Uterus (tissue), 4 donors: ENCODE results near the gene FLT1. TPM values are rescaled to one million over a fixed set of nuclear protein-coding genes. Genes with fewer than 3 reads are reported as not detected.

Source experiments
- DNase-seq, 2 donors: peaks; one replicate each; pipeline ENCODE4 v3.0.0-alpha.2; 2019 to 2020
- H3K27ac ChIP-seq, 2 donors: fragments of 200-600 bp; sonication (generic); 1 replicate in 1 of 2; 2 replicates in 1 of 2; pipeline ENCODE4 v1.5.1; 2016 to 2018
- H3K27me3 ChIP-seq, 2 donors: fragments of 200-600 bp; sonication (generic); one replicate each; pipeline ENCODE4 v1.5.1; 2018 to 2019; ENCODE audit warnings: control low read depth in 1 of 2
- H3K36me3 ChIP-seq, 2 donors: fragments of 200-600 bp; sonication (generic); one replicate each; pipeline ENCODE4 v1.5.1; 2019; ENCODE audit warnings: control low read depth in 1 of 2
- H3K4me1 ChIP-seq, 2 donors: fragments of 200-600 bp; sonication (generic); one replicate each; pipeline ENCODE4 v1.5.1; 2018 to 2019; ENCODE audit warnings: control low read depth in 1 of 2
- H3K4me3 ChIP-seq, 2 donors: fragments of 200-600 bp; sonication (generic); 1 replicate in 1 of 2; 2 replicates in 1 of 2; pipeline ENCODE4 v1.5.1; 2018 to 2019; ENCODE audit warnings: mild to moderate bottlenecking in 1 of 2
- H3K9me3 ChIP-seq, 2 donors: fragments of 200-600 bp; sonication (generic); one replicate each; pipeline ENCODE4 v1.5.1; 2019; ENCODE audit warnings: control low read depth in 1 of 2
- POLR2A ChIP-seq, 2 donors: fragments of 450-650 bp; IDR thresholded peaks; one replicate each; pipeline ENCODE4 v1.6.1; 2016; ENCODE audit warnings: antibody characterized with exemption in 2 of 2, mild to moderate bottlenecking in 1 of 2, moderate library complexity in 1 of 2
- intact Hi-C: fragments of 100-400 bp; cut with DNase I; formaldehyde crosslinking; loops from one replicate; pipeline ENCODE4 v1.15.1; 2023; ENCODE audit warnings: low total_unique reads
- total RNA-seq, 4 donors: library from RNA; depleted of rRNA in 3 of 4; stranded (reverse); fragments of >200 nt in 3 of 4; gene quantifications; one replicate each; pipeline versions ENCODE4 v1.1.0 to v1.2.4, GENCODE V29; 2014 to 2023
- TF ChIP-seq, protein P1 (sequence below), 4 experiments: fragments of 200-600 bp in 2 of 4; fragments of 450-650 bp in 2 of 4; sonication (generic) in 2 of 4; IDR thresholded peaks; one replicate each; pipeline ENCODE4 v1.5.1; 2016 to 2019; ENCODE audit warnings: antibody characterized with exemption in 4 of 4, mild to moderate bottlenecking in 2 of 4, moderate library complexity in 1 of 4
- donor health status: DM: yes; HTN: yes; CAD: no.

The FLT1 gene
- total RNA-seq, 4 donors from 2014 or later: 53.2 to 95.3 (median 62.0) TPM

DNA sequence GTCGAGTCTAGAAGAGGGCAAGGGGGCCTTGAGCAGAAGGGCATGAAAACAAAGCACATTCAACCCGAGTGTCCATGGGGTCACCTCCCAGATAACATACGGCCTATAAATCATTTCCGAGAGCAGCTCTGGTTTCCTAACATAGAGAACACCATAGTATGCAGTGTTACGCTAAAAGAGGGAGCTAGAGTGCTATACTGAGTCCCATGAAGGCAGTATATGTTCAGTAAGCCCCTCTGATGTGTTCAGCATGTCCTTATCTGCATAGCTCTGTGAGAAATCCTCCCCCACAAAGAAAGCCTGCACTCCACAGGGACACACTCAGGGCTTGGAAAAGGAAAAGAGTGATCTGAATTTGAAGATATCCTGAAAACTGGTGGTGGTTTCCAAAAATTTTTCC lies 175.4 kb downstream of the FLT1 start:
- Histone ChIP-seq H3K4me1 (no peaks in the 10 kb centered on the region), H3K4me3 (no peak overlapping the region), H3K36me3 (no peaks in the 10 kb centered on the region), H3K9me3 (no peaks in the 10 kb centered on the region), H3K27me3 (no peaks in the 10 kb centered on the region), H3K27ac (no peak overlapping the region)
- DNase-seq: no peak
- TF ChIP-seq, protein P1, sequence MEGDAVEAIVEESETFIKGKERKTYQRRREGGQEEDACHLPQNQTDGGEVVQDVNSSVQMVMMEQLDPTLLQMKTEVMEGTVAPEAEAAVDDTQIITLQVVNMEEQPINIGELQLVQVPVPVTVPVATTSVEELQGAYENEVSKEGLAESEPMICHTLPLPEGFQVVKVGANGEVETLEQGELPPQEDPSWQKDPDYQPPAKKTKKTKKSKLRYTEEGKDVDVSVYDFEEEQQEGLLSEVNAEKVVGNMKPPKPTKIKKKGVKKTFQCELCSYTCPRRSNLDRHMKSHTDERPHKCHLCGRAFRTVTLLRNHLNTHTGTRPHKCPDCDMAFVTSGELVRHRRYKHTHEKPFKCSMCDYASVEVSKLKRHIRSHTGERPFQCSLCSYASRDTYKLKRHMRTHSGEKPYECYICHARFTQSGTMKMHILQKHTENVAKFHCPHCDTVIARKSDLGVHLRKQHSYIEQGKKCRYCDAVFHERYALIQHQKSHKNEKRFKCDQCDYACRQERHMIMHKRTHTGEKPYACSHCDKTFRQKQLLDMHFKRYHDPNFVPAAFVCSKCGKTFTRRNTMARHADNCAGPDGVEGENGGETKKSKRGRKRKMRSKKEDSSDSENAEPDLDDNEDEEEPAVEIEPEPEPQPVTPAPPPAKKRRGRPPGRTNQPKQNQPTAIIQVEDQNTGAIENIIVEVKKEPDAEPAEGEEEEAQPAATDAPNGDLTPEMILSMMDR (IDR thresholded peaks at IDR 0.05): no peak
- no peak for TF ChIP-seq POLR2A (IDR thresholded peaks at IDR 0.05)
- intact Hi-C loops: no loop called here

DNA sequence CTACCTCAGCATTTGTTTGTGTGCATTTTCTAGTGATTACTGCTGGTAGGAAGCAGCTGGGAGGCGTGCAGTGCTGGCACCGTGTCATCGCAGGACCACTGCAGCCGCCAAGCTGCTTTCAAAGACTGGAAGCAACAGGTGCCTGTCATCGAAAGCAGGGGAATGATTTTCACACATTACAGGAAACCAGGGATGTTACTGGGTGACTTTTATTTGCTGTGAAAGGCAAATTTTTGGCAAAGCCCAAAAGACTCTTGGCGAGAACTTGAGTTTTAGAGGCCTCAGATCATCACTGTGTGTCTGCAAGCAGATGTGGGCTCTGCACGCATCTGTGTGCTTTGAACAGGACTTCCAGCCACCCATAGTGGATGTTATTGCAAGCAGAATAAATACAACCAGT lies 176.4 kb downstream of the FLT1 start:
- no peaks in the 10 kb centered on the region for H3K9me3 ChIP-seq
- DNase-seq: no peak
- intact Hi-C loops: no loop called here
- H3K27ac ChIP-seq: no peak overlapping the region
- no peaks in the 10 kb centered on the region for H3K4me1 ChIP-seq
- H3K4me3 ChIP-seq: no peak overlapping the region
- H3K36me3 ChIP-seq: no peaks in the 10 kb centered on the region
- no peak for TF ChIP-seq POLR2A (IDR thresholded peaks at IDR 0.05)
- TF ChIP-seq, protein P1 (IDR thresholded peaks at IDR 0.05): no peak
- H3K27me3 ChIP-seq: no peaks in the 10 kb centered on the region

DNA sequence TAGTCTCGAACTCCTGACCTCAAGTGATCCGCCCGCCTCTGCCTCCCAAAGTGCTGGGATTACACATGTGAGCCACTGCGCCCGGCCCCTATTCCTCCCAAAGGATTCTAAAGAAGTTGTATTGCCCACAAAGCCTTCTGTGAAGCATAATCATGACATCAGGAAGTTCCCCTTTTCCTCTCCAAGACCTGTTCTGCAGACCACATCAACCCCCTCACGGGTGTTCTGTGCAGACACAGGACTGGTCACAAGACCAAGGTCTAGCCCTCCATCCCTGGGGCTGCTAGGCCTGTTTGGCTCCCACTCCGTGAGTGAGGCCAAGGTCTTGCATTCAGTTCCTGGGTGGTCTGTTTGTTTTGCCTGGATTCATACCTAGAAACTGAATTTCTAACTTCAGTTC lies 178.1 kb downstream of the FLT1 start:
- H3K36me3 ChIP-seq: no peaks in the 10 kb centered on the region
- intact Hi-C loops: no loop called here
- no peak for DNase-seq
- no peaks in the 10 kb centered on the region for H3K27me3 ChIP-seq
- no peak overlapping the region for H3K27ac ChIP-seq
- no peak for TF ChIP-seq POLR2A (IDR thresholded peaks at IDR 0.05)
- TF ChIP-seq, protein P1 (IDR thresholded peaks at IDR 0.05): no peak
- no peak overlapping the region for H3K4me3 ChIP-seq
- H3K4me1 ChIP-seq: no peaks in the 10 kb centered on the region
- H3K9me3 ChIP-seq: no peaks in the 10 kb centered on the region

DNA sequence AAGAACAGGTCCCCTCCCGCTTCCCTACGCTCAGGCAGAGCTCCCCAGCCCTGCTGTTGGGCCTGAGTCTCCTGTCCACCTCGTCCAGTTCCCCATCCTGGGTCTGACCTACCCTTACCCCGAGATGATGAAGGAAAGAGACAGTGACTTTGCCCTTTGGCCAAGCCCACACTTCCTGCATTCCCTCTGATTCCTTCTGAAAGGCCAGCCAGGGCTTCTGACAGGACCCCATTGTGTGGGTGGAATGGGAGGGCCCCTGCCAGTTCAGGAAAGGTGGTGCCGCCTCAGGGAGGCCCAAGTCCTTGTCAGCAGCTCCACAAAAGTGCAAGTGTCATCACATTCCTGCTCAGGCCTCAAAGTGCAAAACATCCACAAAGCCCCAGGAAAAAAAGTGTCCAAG lies 178.8 kb downstream of the FLT1 start:
- Histone ChIP-seq H3K4me3 (no peak overlapping the region), H3K9me3 (no peaks in the 10 kb centered on the region), H3K36me3 (no peaks in the 10 kb centered on the region), H3K27me3 (no peaks in the 10 kb centered on the region), H3K27ac (no peak overlapping the region), H3K4me1 (no peaks in the 10 kb centered on the region)
- DNase-seq: no peak
- TF ChIP-seq POLR2A (IDR thresholded peaks at IDR 0.05): no peak
- TF ChIP-seq, protein P1 (IDR thresholded peaks at IDR 0.05): no peak
- intact Hi-C loops: no loop called here

DNA sequence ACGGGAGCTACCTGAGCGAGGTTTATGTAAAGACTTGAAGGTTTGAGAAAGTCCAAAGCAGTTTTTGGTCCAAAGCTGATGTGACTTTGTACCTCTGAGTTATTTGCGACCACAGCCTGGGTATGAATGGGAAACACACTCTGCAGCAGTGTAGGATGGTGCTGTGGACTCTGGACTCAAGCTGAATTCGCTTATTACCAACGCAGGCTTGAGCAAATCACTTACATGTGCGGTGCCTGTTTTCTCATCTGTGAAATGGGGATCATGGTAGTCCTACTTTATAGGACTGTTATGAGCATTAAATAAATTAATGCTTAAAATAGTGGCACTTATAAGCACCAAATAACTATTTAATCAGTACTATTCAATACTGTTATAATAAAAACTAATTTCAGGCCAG lies 180.0 kb downstream of the FLT1 start:
- Histone ChIP-seq H3K27me3 (no peaks in the 10 kb centered on the region), H3K36me3 (no peaks in the 10 kb centered on the region), H3K4me1 (no peaks in the 10 kb centered on the region), H3K4me3 (no peak overlapping the region), H3K9me3 (no peaks in the 10 kb centered on the region), H3K27ac (no peak overlapping the region)
- DNase-seq: no peak
- TF ChIP-seq, protein P1 (IDR thresholded peaks at IDR 0.05): no peak
- no peak for TF ChIP-seq POLR2A (IDR thresholded peaks at IDR 0.05)
- intact Hi-C loops: no loop called here
